Liver (tissue), 9 donors: ENCODE results near the gene APOBEC3A. TPM values are rescaled to one million over a fixed set of nuclear protein-coding genes. Genes with fewer than 3 reads are reported as not detected.

Experiments used
- DNase-seq: peaks from one replicate; pipeline ENCODE4 v3.0.0-alpha.2; 2017; ENCODE audit warnings: low spot score
- H3K27ac ChIP-seq, 2 donors: one replicate each; pipeline ENCODE4 v1.7.0; 2013; ENCODE audit warnings: inconsistent platforms in 2 of 2, low read length in 2 of 2, control low read depth in 1 of 2, low read depth in 1 of 2, mild to moderate bottlenecking in 1 of 2
- H3K27me3 ChIP-seq, 4 donors: one replicate each; pipeline versions ENCODE4 v1.6.1 to v1.7.0; 2013; ENCODE audit warnings: low read length in 3 of 4, inconsistent platforms in 1 of 4, mild to moderate bottlenecking in 1 of 4, moderate library complexity in 1 of 4; ENCODE audit not compliant: control insufficient read depth in 4 of 4, insufficient read depth in 4 of 4
- H3K36me3 ChIP-seq, 4 donors: one replicate each; pipeline versions ENCODE4 v1.6.1 to v1.7.0; 2013; ENCODE audit warnings: low read length in 3 of 4, mild to moderate bottlenecking in 3 of 4, low read depth in 1 of 4, moderate library complexity in 1 of 4; ENCODE audit not compliant: control insufficient read depth in 4 of 4, insufficient read depth in 3 of 4
- H3K4me1 ChIP-seq, 4 donors: one replicate each; pipeline versions ENCODE4 v1.6.1 to v1.7.0; 2013; ENCODE audit warnings: low read length in 3 of 4, mild to moderate bottlenecking in 3 of 4, moderate library complexity in 1 of 4; ENCODE audit not compliant: control insufficient read depth in 4 of 4, insufficient read depth in 4 of 4
- H3K4me3 ChIP-seq, 3 donors: one replicate each; pipeline versions ENCODE4 v1.6.1 to v1.7.0; 2013; ENCODE audit warnings: low read length in 3 of 3, control low read depth in 1 of 3, low read depth in 1 of 3, mild to moderate bottlenecking in 1 of 3
- H3K9ac ChIP-seq, 2 donors: one replicate each; pipeline ENCODE4 v1.7.0; 2013; ENCODE audit warnings: low read length in 2 of 2, mild to moderate bottlenecking in 2 of 2, moderate library complexity in 2 of 2, control low read depth in 1 of 2, low read depth in 1 of 2
- H3K9me3 ChIP-seq, 4 donors: one replicate each; pipeline versions ENCODE4 v1.6.1 to v1.7.0; 2013; ENCODE audit warnings: low read length in 3 of 4; ENCODE audit not compliant: control insufficient read depth in 4 of 4
- ATF3 ChIP-seq: IDR thresholded peaks from 2 replicates; pipeline ENCODE4 v1.6.1; 2016; ENCODE audit warnings: antibody characterized with exemption
- EGR1 ChIP-seq, 2 donors: IDR thresholded peaks; 2 replicates each; pipeline ENCODE4 v1.6.1; 2016 to 2018; ENCODE audit warnings: antibody characterized with exemption in 2 of 2, low read depth in 2 of 2
- FOXA1 ChIP-seq: IDR thresholded peaks from 2 replicates; pipeline ENCODE4 v1.6.1; 2016; ENCODE audit warnings: antibody characterized with exemption
- FOXA2 ChIP-seq: IDR thresholded peaks from 2 replicates; pipeline ENCODE4 v1.6.1; 2016; ENCODE audit warnings: antibody characterized with exemption
- GABPA ChIP-seq, 2 donors: IDR thresholded peaks in 1 of 2; conservative IDR thresholded peaks in 1 of 2; 2 replicates each; pipeline ENCODE4 v1.6.1; 2016; ENCODE audit warnings: antibody characterized with exemption in 2 of 2, mild to moderate bottlenecking in 1 of 2, moderate library complexity in 1 of 2
- HNF4G ChIP-seq: IDR thresholded peaks from 2 replicates; pipeline ENCODE4 v1.6.1; 2016; ENCODE audit warnings: antibody characterized with exemption
- JUND ChIP-seq, 2 donors: IDR thresholded peaks; 2 replicates each; pipeline ENCODE4 v1.6.1; 2016; ENCODE audit warnings: antibody characterized with exemption in 2 of 2
- NR2F2 ChIP-seq: IDR thresholded peaks from 2 replicates; pipeline ENCODE4 v1.6.1; 2016; ENCODE audit warnings: antibody characterized with exemption
- REST ChIP-seq: IDR thresholded peaks from 2 replicates; pipeline ENCODE4 v1.6.1; 2016; ENCODE audit warnings: antibody characterized with exemption, mild to moderate bottlenecking
- RXRA ChIP-seq, 2 donors: IDR thresholded peaks; 2 replicates each; pipeline ENCODE4 v1.6.1; 2017 to 2018; ENCODE audit warnings: antibody characterized with exemption in 2 of 2, mild to moderate bottlenecking in 1 of 2
- TAF1 ChIP-seq: conservative IDR thresholded peaks from 2 replicates; pipeline ENCODE4 v1.6.1; 2016; ENCODE audit warnings: antibody characterized with exemption, mild to moderate bottlenecking
- ZBTB33 ChIP-seq: IDR thresholded peaks from 2 replicates; pipeline ENCODE4 v1.6.1; 2016; ENCODE audit warnings: antibody characterized with exemption
- WGBS: extraction: QIAGEN DNeasy Blood & Tissue Kit; methylation state at CpG from one replicate; pipeline ENCODE4 v1.1.7; 2013; 5-methylcytosine and 5-hydroxymethylcytosine counted together
- polyA plus RNA-seq, 2 donors: library from polyadenylated mRNA; stranded (reverse) in 1 of 2; unstranded in 1 of 2; fragments of 200-250 nt in 1 of 2; fragments of >200 nt in 1 of 2; fragmentation: Nextera tagmentation in 1 of 2; extraction: Ambion mirVana in 1 of 2; gene quantifications; one replicate each; pipeline versions ENCODE4 v1.2.1 to v1.2.3, GENCODE V29; 2013 to 2015
- total RNA-seq, 2 donors: library from RNA; depleted of rRNA; stranded (reverse); fragments of >200 nt; gene quantifications; one replicate each; pipeline ENCODE4 v1.2.3, GENCODE V29; 2014
- TF ChIP-seq, protein P1 (sequence below): IDR thresholded peaks from 2 replicates; pipeline ENCODE4 v1.6.1; 2016; ENCODE audit warnings: antibody characterized with exemption
- donor health status: healthy.
- donor health status: healthy.
- donor health status: healthy.
- donor health status: healthy.
- donor health status: healthy.

Gene APOBEC3A
- total and polyA plus RNA-seq, 4 donors = 0.26 to 8.7 (median 4.6) TPM

- H3K4me1 ChIP-seq = no peaks in the 10 kb centered on the region
- 88% methylated on average over 3 of the region's 3 CpGs for WGBS
- no peak overlapping the region for H3K9ac ChIP-seq
- H3K4me3 ChIP-seq = no peak overlapping the region
- DNase-seq = no peak
- no peaks in the 10 kb centered on the region for H3K9me3 ChIP-seq
- no peak for TF ChIP-seq REST
- TF ChIP-seq FOXA1 = no peak
- TF ChIP-seq FOXA2 = no peak
- TF ChIP-seq EGR1 (IDR thresholded peaks at IDR 0.05; ENCODE audit: low read depth in 2 of 2) = no peak
- TF ChIP-seq ATF3 = no peak
- no peak for TF ChIP-seq ZBTB33
- no peak for TF ChIP-seq GABPA (IDR thresholded peaks at IDR 0.05 in 1 of 2, conservative IDR thresholded peaks at IDR 0.05 in 1 of 2)
- TF ChIP-seq, protein P1, sequence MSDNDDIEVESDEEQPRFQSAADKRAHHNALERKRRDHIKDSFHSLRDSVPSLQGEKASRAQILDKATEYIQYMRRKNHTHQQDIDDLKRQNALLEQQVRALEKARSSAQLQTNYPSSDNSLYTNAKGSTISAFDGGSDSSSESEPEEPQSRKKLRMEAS = no peak
- no peak for TF ChIP-seq TAF1
- H3K27me3 ChIP-seq = no peaks in the 10 kb centered on the region
- H3K36me3 ChIP-seq = no peaks in the 10 kb centered on the region
- H3K27ac ChIP-seq = no peak overlapping the region
These were observed 14.4 kb downstream of the APOBEC3A start for GRCh38 chr22:38971791-38972190.

DNA sequence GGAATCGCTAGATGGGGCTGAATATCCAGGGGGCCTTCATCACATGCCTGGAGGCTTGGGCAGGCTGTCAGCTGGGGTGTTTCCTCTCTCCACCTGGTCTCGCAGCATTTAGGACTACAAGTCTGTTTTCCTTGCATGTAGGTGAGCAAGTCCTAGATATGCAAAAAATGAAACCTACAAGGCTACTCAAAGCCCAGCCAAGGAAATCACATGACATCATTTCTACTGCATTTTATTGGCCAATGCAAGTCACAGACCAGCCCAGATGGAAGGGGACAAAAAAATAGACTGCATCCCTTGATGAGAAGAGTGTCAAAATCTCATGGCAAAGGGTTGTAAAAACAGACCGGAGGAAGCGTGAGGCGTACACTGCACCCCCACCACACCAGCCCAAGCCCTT is 15.1 kb downstream of the APOBEC3A start:
- H3K9me3 ChIP-seq = no peaks in the 10 kb centered on the region
- no peak for DNase-seq
- no peak overlapping the region for H3K27ac ChIP-seq
- WGBS = 85% methylated on average over 5 of the region's 5 CpGs
- H3K27me3 ChIP-seq = no peaks in the 10 kb centered on the region
- no peaks in the 10 kb centered on the region for H3K36me3 ChIP-seq
- no peak overlapping the region for H3K9ac ChIP-seq
- TF ChIP-seq TAF1 (no peak), EGR1 (IDR thresholded peaks at IDR 0.05; ENCODE audit: low read depth in 2 of 2) (no peak), HNF4G (no peak), ATF3 (no peak), RXRA (IDR thresholded peaks at IDR 0.05) (no peak), NR2F2 (no peak), JUND (IDR thresholded peaks at IDR 0.05) (no peak), FOXA1 (no peak)
- TF ChIP-seq, protein P1 = no peak
- no peaks in the 10 kb centered on the region for H3K4me1 ChIP-seq
- H3K4me3 ChIP-seq = no peak overlapping the region
